Inflammatory macrophage (primary cell): ENCODE results near the gene SLC25A10.

Experiments
- DNase-seq, 2 donors: peaks; one replicate each; pipeline ENCODE4 v3.0.0-alpha.2; 2020 to 2022
- total RNA-seq, 18 experiments: gene quantifications; one replicate each; lab custom pipeline; 2026; ENCODE audit warnings: mixed read lengths in 6 of 18, inconsistent platforms in 2 of 18; lab: John Stamatoyannopoulos, UW

SLC25A10 gene, protein sequence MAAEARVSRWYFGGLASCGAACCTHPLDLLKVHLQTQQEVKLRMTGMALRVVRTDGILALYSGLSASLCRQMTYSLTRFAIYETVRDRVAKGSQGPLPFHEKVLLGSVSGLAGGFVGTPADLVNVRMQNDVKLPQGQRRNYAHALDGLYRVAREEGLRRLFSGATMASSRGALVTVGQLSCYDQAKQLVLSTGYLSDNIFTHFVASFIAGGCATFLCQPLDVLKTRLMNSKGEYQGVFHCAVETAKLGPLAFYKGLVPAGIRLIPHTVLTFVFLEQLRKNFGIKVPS
- total RNA-seq = 0.12 to 1.8 (median 1.3) reads per million in 18 experiments

- DNase-seq = peak; percentile 66 to 84
These were observed at the start of gene SLC25A10 for GRCh38 chr17:81711814-81712467. SLC25A10 (plus strand) TSS chr17:81712284; CDS start chr17:81712427, 143 bp downstream.

DNA sequence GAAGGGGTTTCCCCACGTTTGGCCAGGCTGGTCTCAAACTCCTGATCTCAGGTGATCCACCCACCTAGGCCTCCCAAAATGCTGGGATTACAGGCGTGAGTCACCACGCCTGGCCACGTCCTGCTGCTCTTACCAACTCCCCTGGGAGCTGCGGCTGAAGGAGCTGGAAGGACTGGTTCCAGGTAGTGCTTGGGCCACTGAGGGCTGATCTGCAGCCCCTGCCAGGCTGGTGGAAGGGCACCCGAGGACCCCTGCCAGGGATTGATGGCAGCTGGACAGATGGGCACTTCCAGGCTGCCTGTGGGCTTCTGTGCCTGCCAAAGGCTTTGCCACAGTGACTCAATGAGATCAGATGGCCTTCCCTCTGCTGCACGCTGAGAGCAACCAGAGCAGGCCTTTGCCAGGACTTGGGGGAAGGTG is 48.0 kb upstream of the SLC25A10 start:
- no peak for DNase-seq

GRCh38 chr17:81665205-81666091 is 46.6 kb upstream of the SLC25A10 start:
- peak; percentile 14 to 35 for DNase-seq

GRCh38 chr17:81666092-81666341 is 46.1 kb upstream of the SLC25A10 start:
- peak in 1 of 2 donors; percentile 21 for DNase-seq

DNA sequence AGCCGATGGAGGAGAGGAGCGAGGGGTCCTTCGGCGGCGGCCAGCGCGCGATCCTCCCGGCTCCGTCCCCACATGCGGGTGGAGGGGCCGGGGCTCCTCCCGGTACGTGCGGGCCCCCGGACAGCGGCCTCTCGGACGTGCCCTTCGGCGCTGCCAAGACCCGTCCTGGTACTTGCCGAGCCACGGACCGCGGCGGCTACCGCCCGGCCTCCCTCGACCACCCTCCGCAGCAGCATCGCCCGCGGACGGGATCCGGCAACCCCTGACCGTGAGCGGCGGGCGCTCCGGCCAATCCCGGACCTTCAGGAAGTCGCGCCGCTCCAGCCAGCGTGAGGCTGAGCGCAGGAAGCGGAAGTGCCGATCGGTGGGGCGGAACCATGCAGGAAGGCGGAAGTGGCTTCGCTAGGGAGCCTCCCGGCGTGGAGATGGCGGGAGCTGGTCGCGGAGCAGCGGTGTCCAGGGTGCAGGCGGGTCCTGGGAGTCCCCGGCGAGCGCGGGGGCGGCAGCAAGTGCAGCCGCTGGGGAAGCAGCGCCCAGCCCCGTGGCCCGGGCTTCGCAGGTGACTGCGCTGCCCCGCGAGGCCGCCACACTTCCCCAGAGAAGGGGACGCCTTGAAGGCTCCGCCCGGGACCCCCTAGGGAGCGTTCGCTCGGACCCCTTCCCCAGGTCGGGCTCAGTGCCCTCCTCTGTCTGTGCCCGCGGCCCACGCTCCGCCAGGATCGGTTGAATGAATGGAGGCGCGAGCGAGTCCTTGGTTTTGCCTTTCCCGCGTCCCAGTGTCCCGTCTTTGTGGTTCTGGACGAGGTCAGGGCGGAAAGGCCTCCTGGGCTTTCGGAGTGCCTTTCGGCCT is 45.5 kb upstream of the SLC25A10 start, which contains the start of the genes CCDC137 and OXLD1:
CCDC137 (plus strand) TSS at position 396 of the 850 bp plus-strand sequence; CDS start at position 426, 30 bp downstream.
OXLD1 (minus strand) TSS at position 264 of the 850 bp plus-strand sequence; CDS start at position 236, 28 bp downstream.
- DNase-seq = peak; percentile 97 to 99

DNA sequence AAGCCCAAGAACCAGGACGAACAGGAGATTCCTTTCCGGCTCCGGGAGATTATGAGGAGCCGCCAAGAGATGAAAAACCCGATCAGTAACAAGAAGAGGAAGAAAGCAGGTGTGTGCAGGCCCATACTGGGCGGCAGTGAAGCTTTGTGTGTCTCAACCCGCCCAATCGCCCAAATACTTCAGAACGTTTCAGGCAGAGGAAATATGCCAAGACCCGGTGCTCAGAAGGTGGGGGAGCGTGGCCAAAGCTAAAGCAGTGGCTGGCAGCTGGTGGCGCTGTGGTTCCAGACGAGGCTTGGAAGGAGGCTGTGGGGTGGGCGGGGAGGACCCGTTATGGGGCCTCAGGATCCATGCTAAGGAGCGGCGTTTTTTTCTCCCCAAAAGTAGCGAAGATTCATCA is 44.3 kb upstream of the SLC25A10 start:
- peak in 1 of 2 donors; percentile 8 for DNase-seq

- no peak for DNase-seq
These were observed 39.6 kb upstream of the SLC25A10 start for GRCh38 chr17:81672504-81672903.

DNA sequence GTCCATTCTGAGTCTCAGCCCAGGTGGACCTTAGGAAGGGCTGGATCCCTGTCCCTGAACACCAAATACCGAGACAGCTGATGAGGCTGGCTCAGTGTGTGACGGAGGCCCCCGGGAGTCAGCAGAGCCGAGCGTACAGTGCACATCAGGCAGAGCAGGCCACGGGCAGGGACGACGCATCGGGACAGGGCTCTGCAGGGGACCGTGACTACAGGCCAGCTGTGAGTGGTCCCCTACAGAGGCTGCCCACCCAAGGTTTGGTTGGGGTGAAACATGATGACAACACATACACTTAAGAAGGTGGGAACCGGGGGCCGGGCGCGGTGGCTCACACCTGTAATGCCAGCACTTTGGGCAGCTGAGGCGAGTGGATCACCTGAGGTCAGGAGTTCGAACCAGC is 39.1 kb upstream of the SLC25A10 start:
- DNase-seq = no peak

DNA sequence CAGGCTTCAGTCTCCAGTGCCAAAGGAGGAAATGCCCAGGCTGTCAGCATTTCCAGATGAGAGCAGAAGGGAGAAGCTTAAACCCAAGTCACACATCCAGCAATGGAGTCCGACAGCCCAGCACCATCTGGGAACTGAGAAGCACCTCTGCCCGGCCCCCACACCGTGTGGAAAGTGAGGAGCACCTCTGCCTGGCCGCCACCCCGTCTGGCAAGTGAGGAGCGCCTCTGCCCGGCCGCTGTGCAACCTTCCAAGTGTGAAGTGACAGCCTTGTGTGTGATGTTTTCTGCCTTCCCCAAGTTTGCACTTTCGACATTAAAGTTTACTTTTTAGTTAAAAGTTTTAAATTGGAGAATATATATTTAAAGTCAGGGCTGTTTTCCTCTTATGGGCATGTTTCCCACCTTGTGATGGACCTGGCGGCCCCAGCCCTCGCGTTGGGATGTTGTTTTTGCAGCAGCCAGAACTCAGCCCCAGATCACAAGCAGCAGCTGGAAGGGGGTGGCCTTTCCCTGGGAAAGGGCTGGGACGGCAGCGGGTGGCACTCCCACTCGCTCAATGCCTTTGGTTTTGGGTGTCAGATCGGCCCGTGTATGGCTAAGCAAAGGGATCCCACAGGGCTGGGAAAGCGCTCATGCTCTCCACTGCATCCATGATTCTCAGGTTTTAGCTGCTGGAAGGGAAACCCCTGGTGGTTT is 38.4 kb upstream of the SLC25A10 start:
- no peak for DNase-seq

DNA sequence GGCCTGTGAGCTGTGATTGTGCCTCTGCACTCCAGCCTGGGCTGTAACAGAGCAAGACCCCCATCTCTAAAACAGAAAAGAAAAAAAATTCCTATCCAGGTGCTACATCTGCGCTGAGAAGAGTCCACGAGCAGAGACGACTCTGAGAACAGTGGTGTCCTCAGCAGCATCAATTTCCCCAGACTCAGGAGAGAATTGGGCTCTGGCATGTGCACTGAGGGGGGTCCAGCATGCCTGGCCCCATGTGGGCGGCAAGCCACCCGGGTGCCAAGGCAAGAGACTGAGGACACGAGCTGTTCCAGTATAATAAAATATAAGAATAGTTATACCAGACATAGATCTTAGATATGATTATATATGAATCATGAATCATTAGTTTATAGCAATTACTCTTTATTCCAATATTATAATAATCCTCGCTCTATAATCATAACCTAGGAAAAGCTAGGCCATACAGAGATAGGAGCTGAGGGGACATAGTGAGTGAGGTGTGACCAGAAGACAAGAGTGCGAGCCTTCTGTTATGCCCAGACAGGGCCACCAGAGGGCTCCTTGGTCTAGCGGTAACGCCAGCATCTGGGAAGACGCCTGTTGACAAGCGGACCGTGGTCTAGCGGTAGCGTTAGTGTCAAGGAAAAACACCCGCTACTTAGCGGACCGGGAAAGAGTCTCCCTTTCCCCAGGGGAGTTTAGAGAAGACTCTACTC is 36.4 kb upstream of the SLC25A10 start:
- peak; percentile 9 to 11 for DNase-seq

DNA sequence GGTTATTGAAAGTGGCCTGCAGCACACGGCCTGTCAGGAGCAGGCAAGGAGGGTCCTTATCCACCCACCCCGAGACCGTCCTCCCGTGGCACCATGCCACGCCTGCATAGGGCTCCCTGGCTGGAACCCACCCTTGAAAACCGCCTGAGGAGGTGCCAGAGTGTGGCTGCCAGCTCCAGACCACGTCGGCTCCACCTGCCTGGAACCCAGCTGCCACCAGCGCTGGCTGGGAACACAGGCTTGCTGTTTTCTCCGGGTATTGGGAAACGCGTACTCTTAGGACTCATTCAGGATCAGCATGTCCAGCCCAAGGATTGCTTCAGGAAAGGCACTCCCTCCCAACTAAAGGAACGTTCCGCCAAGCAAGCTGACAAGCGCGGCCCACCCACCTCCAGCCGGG is 35.2 kb upstream of the SLC25A10 start:
- DNase-seq = no peak

DNA sequence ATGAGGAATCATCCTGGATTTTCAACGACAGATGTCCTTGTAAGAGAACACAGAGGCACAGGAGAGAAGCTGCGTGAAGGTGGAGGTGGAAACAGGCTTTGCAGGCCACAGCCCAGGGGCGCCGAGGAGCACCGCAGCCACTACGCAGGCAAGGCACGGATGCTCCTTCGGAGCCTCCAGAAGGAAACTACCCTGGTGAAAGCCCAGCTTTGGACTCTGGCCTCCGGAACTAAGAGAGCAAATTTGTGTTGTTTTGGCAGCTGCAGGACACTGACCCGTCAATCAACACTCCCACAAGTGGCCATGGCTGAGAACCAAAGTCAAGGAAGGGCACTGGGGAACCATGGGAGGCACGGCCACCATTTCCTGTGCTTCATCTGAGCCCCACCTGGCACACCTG is 31.9 kb upstream of the SLC25A10 start:
- no peak for DNase-seq

- no peak for DNase-seq
These were observed 30.4 kb upstream of the SLC25A10 start for GRCh38 chr17:81681672-81682071.

DNA sequence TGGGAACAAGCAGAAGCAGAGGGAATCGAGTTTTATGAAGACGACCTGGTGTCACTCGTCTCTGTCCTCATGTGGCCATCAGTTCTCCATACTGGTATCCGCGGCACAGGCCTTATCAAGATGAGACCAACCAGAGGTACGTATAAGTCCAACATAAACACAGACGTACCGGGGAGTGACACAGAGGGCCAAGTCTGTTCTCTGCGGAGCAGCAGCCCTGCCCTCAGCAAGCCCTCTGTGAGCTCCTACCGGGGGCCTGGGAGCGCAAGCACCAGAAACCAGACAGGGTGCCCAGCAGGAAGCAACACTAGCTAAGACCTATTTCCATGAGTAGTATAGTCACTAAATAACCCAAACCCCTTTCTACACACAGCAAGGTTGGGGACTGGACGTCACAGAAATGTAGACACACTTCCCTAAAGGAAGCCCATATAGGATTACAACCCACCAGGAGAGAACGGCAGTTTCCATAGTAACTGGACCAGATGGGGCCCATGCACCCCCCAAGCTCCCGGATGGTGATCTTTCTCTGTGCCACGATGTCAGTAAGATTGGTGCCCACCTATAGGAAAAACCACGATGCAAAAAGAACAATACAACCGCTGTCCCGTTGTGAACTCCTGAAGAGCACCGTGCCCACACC is 29.4 kb upstream of the SLC25A10 start:
- DNase-seq = no peak

GRCh38 chr17:81683208-81683583 is 28.9 kb upstream of the SLC25A10 start:
- peak; percentile 19 to 61 for DNase-seq

- peak; percentile 100 for DNase-seq
These were observed 28.3 kb upstream of the SLC25A10 start, which contains the start of the genes ARL16 and HGS for GRCh38 chr17:81683584-81684441. ARL16 (minus strand) TSS chr17:81683797; CDS start chr17:81683753, 44 bp downstream. HGS (plus strand) TSS chr17:81684011; CDS start chr17:81684067, 56 bp downstream.

DNA sequence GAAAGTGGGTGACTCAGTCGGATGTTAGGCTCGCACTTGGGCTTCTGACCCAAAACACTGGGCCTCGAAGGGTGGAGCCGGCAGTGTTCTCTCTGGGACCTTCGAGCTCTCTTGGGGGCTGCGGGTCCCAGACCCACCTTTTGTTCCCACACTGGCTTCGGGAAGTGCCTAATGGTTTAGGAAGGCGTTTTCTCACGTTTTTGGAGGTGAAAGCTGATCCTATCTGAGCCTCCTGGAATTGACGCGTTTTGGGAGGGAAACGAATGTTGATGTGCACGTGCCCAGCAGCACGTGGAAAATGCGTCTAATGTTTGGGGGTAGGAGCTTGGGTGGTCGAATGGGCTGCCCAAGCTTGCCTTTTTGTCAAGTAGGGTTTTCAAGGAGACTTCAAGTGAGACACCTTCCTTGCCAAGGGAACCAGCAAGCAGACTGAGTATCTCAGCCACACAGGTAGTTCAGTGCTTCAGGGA is 27.6 kb upstream of the SLC25A10 start:
- peak in 1 of 2 donors; percentile 52 for DNase-seq

DNA sequence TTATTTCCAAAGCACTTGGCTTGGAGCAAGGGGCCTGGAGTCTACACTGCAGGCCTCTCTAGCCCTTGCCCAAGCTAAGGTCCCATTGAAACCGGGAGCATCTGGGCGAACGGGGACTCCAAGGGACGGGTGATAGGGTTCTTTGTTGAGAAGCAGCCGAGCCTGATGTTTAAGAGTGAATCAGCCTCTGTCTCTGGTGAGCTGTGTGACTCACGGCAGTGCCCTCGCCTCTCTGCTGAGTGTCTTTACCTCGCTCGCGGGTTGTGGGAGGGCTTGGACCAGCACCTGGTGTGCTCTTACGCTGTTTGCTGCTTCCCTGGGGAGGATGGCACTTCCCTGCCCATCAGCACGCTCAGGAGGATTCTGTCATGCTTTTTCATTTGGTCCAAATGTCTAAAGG is 27.0 kb upstream of the SLC25A10 start:
- DNase-seq = no peak

- DNase-seq = no peak
These were observed 25.5 kb upstream of the SLC25A10 start for GRCh38 chr17:81686614-81687013.
